GM19467 (cell line): Measurements from ENCODE around the gene RSRC1.
"Not testable (repeated sequence)": the region's sequence is repeated elsewhere in the genome, so short reads cannot be mapped to it uniquely, and the experiment has no call there.

Experiments
- ATAC-seq: cut with Tn5 transposase; IDR thresholded peaks from one replicate; pipeline ENCODE4 v1.9.1; 2021; ENCODE audit warnings: mild to moderate bottlenecking, moderate library complexity; ENCODE audit not compliant: unreplicated experiment

The RSRC1 gene

DNA sequence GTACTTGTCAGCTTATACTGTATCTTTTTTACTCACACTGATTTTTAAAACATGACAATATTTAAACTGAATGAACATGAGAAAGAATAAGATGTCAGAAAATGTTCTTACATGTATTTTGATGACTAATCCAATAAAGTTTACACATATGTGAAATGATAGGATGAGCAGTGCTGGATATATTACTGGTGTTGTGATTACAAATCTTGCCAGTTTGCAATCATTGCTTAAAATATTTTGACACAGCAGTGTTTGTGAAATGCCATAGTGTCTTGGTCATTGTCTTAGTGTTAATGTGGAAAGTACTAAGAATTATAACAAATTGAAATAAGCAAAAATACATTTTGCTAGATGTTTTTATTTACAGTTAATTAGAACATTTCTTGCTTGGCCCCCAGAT is 342.4 kb downstream of the RSRC1 start:
- no peak for ATAC-seq

DNA sequence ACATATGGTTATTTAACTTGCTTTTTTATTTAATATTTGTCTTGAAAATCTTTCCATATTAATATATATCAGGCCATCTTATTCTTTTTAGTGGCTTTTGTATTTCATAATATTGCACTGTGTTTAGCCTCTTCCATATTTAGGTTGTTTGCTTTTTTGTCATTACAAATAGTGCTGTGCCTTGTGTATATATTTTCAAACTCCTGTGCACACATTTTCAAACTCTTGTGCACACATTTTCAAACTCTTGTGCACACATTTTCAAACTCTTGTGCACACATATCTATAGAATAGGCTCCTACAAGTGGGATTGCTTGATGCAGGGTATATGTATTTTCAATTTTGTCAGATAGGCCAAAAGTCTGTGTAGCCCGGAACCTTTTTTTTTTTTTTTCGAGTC is 343.1 kb downstream of the RSRC1 start:
- no peak for ATAC-seq

DNA sequence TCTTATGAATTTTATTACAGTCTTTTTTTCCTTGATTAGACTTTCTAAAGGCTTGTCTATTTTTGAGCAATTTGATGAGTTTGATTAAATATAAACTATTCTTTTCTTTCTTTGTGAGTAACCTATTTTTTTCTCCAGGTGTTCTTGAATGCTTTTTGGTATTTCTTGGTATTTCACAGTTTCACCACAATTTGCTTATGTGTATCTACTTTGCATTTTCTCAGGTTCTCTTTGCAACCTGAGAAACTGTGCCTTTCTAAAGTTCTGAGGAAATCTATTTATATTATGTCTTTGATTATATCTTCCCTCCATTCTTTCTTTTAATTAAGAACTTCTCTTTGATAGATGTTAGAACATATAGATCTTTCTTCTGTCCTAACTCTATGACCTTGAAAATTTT is 344.0 kb downstream of the RSRC1 start:
- ATAC-seq, result no peak

DNA sequence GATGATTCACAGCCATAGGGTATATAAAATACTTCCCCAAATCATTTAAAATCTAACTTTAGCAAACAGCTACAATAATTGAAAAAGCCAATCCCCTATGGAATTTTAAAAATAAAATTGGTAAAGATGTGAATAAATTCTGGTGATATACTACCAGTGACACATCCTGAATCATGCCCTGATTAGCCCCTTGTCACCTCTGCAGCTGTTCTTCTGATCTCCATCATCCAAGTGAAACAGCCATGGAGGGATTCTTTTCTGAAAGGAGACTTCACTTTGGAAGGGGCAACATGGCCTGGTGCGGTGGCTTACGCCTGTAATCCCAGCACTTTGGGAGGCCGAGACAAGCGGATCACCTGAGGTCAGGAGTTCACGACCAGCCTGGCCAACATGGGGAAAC is 345.5 kb downstream of the RSRC1 start:
- ATAC-seq, result no peak

DNA sequence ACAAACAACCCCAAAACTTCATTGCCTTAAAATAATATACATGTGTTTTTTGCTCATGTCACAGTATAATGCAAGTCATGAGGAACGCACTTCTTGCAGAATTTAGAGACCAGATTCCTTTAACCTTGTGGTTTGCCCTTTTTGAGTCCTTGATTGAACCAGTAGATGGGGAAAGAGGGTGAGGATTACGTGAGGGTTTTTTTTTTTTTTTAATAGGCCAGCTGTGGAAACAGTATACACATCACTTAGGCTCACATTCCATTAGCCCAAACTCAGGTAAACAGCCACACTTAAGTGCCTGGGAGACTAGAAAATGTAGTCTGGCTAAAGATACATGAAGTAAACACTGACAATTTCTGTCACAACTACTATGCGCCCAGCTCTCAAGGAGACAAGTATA is 346.2 kb downstream of the RSRC1 start:
- ATAC-seq, result no peak

DNA sequence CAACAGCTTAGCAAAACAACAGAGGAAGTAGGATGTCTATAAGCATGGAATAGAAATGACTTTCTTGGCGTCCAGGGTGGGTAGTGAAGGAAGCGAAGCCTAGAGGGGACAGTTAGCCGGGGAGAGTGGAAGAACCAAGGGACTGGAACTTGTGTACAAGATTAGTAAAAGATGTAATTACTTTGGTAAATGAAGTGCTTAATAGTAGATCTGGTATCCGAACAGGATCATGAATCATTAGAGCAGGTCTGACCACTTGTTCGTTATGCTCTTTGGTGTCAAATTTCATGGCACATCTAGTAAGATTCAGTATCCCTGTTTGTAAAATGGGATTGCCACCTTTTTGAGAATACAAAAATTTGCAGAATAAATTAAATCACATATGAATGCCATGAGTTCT is 348.6 kb downstream of the RSRC1 start:
- ATAC-seq, result no peak

DNA sequence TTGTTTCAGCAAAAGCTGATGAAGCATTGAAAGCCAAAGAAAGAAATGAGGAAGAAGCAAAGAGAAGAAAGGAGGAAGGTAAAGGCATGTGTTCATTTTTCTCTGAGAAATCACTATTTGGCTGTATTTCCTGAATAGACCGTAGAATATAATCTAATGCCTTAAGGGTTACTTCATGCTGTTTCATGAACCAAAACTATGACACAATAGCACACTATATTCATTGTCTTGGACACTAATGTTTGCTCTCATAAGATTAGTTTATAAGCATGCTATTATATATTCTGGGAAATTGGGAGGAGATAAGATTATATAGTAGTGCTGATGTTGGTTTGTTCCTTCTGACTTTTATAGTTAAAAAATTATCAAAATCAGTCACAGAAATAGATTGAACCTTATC is 351.0 kb downstream of the RSRC1 start:
- no peak for ATAC-seq

DNA sequence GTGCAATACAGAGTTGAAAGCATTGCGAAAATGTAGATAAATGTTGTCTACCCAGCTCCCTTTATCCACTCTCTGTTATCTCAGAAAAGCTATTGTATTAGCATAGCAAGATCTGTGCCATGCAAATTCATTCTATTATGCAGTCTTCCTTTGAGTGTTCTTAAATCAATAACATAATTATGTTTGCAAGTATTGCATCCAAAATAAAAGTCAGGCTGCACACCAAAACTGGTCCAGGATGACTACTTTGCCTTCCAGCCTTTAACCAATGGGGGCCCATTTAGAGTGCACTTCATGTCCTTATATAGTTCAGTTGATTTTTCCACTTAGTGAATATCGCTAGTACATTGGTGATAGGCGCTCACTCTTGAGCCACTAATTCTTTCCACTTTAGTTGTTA is 353.7 kb downstream of the RSRC1 start:
- no peak for ATAC-seq

DNA sequence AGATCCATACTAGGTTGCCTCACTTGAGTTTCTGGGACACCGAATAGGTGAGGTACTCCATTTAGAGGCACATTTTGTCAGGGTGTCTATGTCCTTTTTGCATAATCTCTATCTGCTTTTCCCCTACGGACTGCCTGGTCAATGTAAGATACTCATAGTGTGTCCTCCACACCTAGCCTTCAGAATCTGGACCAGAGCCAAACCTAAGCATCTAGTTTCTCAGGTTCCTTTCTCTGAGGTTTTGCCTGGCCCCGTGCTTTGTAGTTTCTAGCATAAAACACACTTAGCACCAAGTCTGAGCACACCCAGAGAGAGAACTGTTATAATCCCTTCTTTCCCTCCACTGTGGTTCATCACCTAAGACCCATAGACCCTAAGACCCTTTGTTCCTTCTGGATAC is 355.2 kb downstream of the RSRC1 start:
- ATAC-seq, result no peak

DNA sequence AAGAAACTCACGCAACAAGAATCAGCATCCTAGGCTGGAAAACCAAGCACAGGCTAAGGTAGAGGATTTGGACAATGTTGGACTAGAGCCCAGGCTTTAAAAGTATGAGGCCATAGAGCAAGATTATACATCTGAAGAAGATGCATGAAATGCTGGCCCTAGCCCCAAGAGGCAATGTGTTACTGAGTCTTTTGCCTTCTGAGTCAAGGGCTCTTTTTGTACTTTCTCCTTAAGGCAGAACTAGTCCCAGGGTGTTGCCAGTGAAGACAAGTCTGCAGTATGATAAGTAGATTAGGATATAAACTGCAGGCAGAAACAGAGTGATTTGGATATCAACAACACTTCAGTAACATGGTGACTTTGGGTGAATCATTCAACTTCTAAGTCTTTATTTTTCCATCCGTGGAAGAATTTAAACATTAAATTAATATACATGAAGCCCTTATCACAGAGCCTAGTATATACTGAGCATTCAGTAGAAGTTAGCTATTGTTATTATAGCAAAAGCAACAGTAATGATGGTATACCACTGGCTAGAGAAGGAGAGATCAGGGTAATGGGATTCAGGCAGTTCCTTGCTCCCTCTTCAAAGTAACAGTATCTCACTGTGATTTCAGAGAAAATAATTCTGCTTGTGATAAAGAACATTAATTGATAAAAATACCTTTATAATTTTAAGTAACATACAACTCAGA is 361.2 kb downstream of the RSRC1 start:
- no peak for ATAC-seq

DNA sequence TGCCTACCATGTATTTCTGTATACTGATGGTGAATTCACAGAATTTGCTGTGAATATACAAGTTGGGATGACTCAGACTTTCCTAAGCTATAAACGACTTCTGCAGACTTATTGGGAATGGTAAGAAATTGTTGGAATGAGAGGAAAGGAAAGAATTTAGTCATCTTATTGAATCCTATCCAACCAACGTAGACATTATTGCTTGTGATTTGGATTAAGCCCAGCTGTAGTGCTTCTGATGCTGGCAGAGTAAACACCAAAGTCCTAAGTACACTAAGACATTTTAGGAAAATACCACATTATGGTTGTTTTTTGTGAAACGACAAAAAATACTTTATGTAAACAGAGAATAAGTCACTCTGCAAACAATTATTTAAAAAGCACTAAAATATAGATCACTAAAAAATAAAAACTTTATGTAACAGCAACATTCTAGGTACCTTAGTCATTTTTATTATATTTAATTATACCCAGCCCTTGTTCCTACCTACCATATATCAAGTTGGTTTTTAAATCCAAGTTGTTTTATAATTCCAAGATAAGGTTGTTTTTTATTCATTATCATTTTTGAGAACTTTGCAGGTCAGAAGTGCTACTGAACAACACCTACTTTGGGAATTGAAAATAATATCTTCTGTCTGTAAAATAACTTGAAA is 361.9 kb downstream of the RSRC1 start:
- ATAC-seq, result no peak

DNA sequence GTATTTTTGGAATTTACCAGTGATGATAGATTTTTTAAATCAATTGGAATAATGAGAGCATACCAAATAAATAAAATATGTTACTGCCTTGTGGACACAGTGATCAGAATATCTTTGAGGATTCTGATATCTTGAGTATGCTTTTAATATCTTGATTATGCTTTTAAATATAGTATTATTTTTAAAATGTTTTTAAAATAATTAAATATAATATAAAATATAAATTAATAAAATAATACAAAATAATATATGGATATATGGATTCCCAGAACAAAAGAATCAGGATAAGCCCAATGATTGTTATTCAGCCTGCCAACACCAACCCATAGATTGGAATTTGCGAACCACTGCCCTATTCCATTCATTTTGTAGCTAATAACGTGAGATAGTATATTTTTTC is 369.2 kb downstream of the RSRC1 start:
- no peak for ATAC-seq

DNA sequence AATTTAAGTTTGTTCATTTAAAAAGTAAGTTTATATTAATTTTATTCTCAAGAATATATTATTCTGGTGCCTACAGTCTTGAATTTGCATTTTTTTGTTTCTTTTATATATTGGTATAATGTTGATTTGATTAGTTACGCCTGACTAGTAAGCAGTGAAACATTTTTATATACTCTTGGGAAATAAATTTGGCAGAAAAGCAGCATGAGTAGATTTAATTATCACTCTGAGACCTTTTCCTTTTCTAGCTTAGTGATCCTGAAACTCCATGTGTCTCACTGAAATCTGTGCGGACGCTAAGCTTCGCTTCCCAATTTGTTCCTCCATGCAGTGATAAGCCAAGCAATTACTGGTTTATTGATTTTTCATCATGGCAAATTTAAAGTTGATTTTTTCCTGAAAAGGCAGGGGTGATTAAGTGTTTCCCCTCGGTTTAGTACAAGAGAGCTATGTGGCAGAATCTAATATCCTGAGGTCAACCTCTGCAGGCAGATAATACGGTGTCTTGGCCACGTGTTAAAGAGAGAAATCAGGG is 373.9 kb downstream of the RSRC1 start:
- ATAC-seq, result no peak

DNA sequence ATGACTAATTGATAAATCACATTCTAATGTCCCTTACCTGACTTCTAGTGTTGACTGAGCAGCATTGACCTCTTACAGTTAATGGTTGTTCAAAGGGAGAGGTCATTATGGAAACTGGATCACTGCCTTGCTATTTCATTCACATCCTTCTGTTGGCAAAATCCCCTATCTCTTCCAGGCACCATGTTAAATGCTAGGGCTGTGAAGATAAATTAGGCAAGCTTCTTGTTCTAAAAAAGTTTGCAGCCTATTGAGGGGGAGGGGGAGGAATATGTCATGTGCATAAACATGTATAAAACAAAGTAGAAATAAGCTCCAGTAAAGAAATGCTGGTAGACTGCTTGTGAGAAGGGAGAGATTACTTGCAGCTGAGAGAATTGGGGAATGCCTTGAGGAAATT is 376.3 kb downstream of the RSRC1 start:
- no peak for ATAC-seq

DNA sequence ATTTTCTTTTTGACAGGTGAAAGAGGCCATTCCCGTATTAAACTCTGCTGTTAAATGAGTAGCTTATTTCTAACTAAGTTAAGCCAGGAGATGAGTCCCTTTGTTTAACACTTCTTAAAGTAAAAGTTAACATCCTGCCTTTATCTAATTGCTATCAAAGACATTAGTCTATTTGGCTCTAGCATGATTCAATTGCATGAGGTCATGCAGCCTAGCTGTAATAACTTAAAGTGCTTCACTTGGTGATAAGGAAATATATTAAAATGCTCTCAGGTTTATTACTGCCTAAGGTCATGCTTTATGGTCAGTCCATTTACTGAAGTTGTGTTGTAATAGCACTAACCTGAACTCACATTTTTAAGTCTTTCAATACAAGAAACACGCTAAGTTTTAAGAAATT is 378.8 kb downstream of the RSRC1 start:
- no peak for ATAC-seq

DNA sequence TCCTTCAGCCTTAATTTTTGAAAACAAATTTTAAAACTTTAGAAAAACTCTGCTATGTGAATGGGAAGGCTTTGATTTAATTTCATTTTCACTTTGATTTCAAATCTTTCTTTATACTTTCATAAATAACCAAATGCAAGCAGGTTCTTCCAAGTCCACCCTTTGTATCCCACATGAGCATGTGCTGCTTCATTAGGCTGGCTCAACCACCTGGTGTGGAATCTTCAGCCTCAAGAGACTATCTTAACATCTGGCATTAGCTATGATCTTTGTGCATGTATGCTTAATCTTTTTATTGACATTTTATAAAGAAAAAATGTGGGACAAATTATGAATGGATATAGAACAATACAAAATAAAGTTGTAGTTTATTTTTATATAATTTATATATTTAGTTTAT is 379.3 kb downstream of the RSRC1 start:
- ATAC-seq, result no peak

DNA sequence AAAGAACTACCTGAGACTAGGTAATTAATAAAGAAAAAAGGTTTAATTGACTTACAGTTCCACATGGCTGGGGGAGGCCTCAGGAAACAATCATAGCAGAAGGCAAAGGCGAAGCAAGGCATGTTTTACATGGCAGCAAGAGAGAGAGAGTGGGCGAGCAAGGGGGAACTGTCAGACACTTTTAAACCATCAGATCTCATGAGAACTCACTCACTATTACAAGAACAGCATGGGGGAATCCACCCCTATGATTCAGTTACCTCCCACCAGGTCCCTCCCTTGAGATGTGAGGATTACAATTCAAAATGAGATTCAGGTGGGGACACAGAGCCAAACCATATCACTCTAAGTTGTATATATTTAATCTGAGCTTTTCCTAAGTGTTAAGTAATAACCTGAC is 382.1 kb downstream of the RSRC1 start:
- no peak for ATAC-seq

DNA sequence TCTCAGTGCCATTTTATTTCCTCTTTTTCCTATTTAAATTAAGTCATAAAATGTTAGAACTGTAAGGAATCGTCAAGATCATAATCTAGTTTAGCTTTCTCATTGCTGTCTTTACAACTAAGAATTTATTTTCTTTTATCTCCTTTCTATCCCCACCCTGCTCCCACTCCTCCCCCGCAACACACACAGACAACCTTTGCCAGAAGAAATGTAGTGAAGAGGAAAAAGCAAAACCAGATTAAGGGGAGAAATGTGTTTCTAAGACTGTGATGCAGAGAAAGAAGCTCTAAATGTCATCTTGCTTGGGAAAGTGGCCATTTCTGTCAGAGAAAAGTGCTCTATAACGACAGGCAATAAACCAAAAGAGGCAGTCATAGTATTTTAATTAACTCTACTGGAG is 382.8 kb downstream of the RSRC1 start:
- no peak for ATAC-seq

DNA sequence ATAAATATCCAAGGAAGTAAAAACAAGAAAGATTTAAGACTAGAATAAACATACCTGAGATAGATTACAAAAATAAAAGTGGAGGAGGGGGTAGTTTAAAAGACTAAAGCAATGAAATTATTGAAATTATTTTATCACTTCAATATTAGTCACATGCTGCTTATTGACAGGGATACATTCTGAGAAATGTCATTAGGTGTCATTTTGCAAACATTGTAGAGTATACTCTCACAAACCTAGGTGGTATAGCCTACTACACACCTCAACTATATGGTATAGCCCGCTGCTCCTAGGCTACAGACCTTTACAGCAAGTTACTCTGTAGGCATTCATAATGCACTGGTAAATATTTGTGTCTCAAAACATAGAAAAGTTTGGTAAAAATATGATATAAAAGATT is 384.0 kb downstream of the RSRC1 start:
- no peak for ATAC-seq

DNA sequence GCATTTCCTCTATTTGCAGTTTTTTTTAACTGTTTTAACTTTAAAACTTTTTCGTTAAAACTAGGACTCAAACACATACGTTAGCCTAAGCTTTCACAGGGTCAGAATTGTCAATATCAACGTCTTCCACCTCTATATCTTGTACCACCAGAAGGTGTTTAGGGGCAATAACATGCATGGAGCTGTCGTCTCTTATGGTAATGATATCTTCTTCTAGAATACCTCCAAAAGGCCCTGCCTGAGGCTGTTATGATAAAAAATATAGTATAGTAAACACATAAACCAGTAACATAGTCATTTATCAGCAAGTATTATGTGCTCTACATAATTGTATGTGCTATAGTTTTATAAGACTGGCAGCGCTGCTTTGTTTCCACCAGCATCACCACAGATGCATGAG is 384.8 kb downstream of the RSRC1 start:
- ATAC-seq, result no peak

DNA sequence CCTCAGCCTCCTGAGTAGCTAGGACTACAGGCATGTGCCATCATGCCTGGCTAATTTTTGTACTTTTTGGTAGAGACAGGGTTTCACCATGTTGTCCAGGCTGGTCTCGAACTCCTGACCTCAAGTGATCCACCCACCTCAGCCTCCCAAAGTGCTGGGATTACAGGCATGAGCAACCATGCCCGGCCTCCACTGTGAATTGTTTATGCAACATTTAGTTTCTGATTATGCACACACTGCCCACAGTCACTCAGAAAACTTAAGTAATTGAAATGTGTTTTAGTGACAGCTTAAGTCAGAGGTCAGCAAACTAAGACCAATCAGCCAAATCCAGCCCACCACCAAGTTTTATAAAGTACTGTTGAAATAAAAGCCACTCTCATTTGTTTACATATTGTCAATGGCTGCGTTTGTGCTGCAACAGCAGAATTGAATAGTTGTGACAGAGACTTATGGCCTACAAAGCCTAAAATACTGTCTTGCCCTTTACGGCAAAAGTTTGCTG is 385.6 kb downstream of the RSRC1 start:
- ATAC-seq, result not testable (repeated sequence)

DNA sequence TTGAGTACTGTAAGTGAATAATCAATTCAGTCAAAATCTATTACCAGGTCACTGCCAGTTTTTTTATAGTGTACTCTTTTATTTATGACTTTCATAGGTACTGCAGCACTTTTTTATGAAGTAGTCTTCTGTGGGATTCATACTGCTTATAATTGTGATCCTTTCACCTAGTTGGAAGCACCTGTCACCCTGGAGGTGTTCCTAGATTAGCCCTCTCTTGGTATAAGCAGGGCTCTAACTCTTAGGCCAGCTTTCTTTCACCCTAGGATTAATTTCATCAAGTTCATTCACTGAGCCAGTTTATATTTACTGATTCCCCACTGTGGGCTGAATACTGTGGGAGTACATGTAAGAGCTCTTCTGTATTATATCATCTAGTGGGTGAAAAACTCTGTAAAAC is 395.2 kb downstream of the RSRC1 start:
- ATAC-seq, result no peak

DNA sequence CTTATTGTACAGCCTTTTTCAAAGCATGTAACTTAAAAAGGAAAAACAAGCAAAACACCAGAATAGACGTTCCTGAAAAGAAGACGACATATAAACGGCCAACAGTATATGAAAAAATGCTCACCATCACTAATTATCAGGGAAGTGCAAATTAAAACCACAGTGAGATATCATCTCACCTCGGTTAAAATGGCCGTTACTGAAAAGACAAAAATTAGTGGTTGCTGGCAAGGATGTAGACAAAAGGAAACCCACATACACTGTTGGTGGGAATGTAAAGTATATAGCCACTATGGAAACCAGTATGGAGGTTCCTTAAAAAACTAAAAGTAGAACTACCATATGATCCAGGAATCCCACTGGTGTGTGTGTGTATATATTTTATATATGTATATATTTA is 396.6 kb downstream of the RSRC1 start:
- ATAC-seq, result no peak
